GM23248 (cell line): ENCODE results near the gene DSE.

Experiments
- EZH2 ChIP-seq: fragments of 200-600 bp; sonication (generic); IDR thresholded peaks from 2 replicates; pipeline ENCODE4 v1.6.1; 2018; ENCODE audit warnings: antibody characterized with exemption, mild to moderate bottlenecking; ENCODE audit not compliant: insufficient read depth, poor library complexity, severe bottlenecking
- EZH2phosphoT487 ChIP-seq: fragments of 200-600 bp; sonication (generic); IDR thresholded peaks from 2 replicates; pipeline ENCODE4 v1.6.1; 2018; ENCODE audit warnings: antibody characterized with exemption, moderate library complexity, mild to moderate bottlenecking, low read depth; ENCODE audit not compliant: insufficient read depth

- no peak for TF ChIP-seq EZH2
- no peak for TF ChIP-seq EZH2phosphoT487
Measured at GRCh38 chr6:116375262-116375661, 4.5 kb downstream of the DSE start.
